Measurements from ENCODE around the gene HES5.

The HES5 gene

DNA sequence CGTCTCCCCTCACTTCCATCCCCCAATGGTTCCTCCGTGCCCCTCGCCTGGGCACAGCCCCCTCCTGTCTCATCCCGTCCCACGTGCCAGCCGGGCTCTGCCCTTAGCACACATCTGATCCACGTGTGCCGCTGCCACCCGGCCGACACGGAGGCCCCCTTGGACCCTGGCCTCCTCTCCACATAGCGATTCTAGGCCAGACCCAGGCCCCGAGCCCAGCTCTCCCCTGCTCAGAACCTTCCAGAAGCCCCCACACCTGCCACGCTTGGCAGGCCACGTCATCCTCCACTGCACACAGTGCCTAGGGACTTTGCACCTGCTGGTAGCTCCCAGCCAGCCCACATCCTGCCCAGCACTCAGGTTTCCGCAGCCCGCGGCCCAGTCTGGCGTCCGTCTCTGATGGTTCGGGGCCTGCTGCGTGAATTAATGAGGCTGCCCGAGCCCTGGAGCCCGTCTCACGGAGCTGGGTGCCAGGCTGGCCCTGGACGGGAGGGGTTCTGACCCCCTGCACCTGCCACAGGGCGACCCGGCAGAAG lies 33.9 kb downstream of the HES5 start:
- no peak for DNase-seq (ENCODE audit: low read depth)
- H3K4me3 ChIP-seq (ENCODE audit: low read length), result no peak overlapping the region
- TF ChIP-seq, protein P1, sequence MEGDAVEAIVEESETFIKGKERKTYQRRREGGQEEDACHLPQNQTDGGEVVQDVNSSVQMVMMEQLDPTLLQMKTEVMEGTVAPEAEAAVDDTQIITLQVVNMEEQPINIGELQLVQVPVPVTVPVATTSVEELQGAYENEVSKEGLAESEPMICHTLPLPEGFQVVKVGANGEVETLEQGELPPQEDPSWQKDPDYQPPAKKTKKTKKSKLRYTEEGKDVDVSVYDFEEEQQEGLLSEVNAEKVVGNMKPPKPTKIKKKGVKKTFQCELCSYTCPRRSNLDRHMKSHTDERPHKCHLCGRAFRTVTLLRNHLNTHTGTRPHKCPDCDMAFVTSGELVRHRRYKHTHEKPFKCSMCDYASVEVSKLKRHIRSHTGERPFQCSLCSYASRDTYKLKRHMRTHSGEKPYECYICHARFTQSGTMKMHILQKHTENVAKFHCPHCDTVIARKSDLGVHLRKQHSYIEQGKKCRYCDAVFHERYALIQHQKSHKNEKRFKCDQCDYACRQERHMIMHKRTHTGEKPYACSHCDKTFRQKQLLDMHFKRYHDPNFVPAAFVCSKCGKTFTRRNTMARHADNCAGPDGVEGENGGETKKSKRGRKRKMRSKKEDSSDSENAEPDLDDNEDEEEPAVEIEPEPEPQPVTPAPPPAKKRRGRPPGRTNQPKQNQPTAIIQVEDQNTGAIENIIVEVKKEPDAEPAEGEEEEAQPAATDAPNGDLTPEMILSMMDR (conservative IDR thresholded peaks at IDR 0.05; ENCODE audit: low read length), result no peak

DNA sequence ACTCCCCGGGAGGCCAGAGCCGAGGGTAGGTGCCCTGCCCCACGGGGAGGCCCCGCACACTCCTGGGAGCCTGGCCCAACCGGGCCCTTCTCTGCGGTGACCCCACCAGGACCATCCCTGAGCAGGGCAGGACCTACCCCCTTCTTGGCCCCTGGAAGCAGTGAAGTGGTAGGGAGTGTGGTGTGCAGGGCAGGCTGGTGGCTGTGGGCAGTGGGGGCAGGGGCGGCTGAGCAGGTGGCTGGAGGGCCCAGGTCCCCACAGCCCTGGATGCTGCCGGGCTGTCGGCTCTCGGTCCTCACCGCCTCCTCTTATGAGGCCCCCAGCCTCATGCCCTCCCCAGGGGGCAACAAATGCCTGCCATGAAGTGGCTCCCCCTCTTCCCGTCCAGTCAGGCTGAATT lies 34.5 kb downstream of the HES5 start:
- no peak for DNase-seq (ENCODE audit: low read depth)
- TF ChIP-seq, protein P1 (conservative IDR thresholded peaks at IDR 0.05; ENCODE audit: low read length), result no peak
- H3K4me3 ChIP-seq (ENCODE audit: low read length), result no peak overlapping the region

GRCh38 chr1:2495026-2495425 lies 35.0 kb downstream of the HES5 start:
- TF ChIP-seq, protein P1 (conservative IDR thresholded peaks at IDR 0.05; ENCODE audit: low read length), result no peak
- no peak overlapping the region for H3K4me3 ChIP-seq (ENCODE audit: low read length)
- DNase-seq (ENCODE audit: low read depth), result no peak

- TF ChIP-seq, protein P1 (conservative IDR thresholded peaks at IDR 0.05; ENCODE audit: low read length), result no peak
- peak; percentile 59 for DNase-seq (ENCODE audit: low read depth)
Measured at GRCh38 chr1:2494323-2494693, 35.8 kb downstream of the HES5 start.

DNA sequence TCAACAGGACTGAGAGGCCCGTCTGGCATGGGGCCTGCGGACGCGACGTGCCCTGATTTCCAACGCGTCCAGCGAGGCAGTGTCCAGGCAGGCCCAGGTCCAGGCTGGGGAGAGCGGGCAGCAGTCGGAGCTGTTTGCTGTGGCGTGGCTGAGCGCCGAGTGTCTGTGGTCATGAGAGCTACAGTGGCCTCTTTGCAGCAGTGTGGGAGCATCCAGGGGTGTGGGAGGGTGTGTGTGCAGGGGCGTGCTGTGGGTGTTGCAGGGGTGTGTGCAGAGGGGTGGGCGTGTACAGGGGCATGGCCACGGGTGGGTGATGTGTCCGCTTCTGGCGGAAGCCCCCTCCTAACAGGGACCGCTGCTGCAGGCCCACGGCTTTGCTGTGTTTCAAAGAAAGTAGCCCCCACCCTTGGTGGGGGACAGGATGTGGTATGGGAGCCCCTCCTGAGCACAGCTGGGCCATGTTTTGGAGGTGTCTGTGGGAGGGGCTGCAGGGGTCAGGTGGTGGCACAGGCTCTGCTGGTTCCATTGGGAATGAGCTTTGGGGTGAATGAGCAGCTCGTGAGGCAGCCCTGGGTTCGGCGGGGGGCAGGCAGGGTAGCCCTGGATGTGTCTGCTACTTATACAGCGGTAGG lies 36.3 kb downstream of the HES5 start:
- TF ChIP-seq, protein P1 (conservative IDR thresholded peaks at IDR 0.05; ENCODE audit: low read length), result no peak
- DNase-seq (ENCODE audit: low read depth), result no peak
- H3K4me3 ChIP-seq (ENCODE audit: low read length), result no peak overlapping the region

More at GRCh38 chr1:2494323-2494693, 35.8 kb downstream of the HES5 start:
- H3K4me3 ChIP-seq (ENCODE audit: low read length), result no peak overlapping the region

GRCh38 chr1:2493218-2493617 lies 36.8 kb downstream of the HES5 start:
- DNase-seq (ENCODE audit: low read depth), result no peak
- TF ChIP-seq, protein P1 (conservative IDR thresholded peaks at IDR 0.05; ENCODE audit: low read length), result no peak
- no peak overlapping the region for H3K4me3 ChIP-seq (ENCODE audit: low read length)

DNA sequence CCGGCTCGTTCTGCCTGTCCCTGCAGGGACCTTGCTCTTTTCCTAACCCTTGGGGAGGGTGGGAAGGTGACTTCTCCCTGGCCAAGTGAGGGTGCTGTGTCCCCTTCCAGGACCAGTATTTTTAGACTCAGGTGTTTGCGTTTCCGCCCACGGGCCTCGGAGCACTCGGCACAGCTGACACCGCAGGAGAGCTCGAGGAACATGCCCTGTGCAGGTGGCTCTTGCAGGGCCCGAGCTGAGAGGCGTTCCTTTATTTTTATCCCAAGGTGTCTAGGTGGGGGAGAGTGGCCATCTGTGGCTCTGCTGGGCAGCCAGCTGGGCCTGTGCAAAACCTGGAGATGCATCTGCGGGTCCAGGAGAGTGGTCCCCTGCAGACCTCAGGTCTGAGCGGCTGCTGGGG lies 38.0 kb downstream of the HES5 start:
- no peak overlapping the region for H3K4me3 ChIP-seq (ENCODE audit: low read length)
- TF ChIP-seq, protein P1 (conservative IDR thresholded peaks at IDR 0.05; ENCODE audit: low read length), result no peak
- no peak for DNase-seq (ENCODE audit: low read depth)
